Stimulated activated CD4-positive, alpha-beta T cell treated with anti-CD3 and anti-CD28 coated beads, Interleukin-12 subunit alpha, Interleukin-12 subunit beta, amount 100 ng/mL, for 4 hours (primary cell): ENCODE data around the gene GLP2R.

Experiments used
- DNase-seq: peaks from one replicate; pipeline ENCODE4 v3.0.0-alpha.2; 2020

The GLP2R gene

GRCh38 chr17:9859781-9860180, 34.1 kb downstream of the GLP2R start:
- no peak for DNase-seq

GRCh38 chr17:9860851-9861250, 35.1 kb downstream of the GLP2R start:
- DNase-seq, result no peak

- no peak for DNase-seq
Observed at GRCh38 chr17:9862220-9862619, 36.5 kb downstream of the GLP2R start.

GRCh38 chr17:9862949-9863348, 37.2 kb downstream of the GLP2R start:
- DNase-seq, result no peak

- no peak for DNase-seq
Observed at GRCh38 chr17:9865586-9865985, 39.9 kb downstream of the GLP2R start.

GRCh38 chr17:9868552-9868951, 42.8 kb downstream of the GLP2R start:
- DNase-seq, result no peak

- no peak for DNase-seq
Observed at GRCh38 chr17:9872852-9873251, 47.1 kb downstream of the GLP2R start.

GRCh38 chr17:9874722-9875121, 49.0 kb downstream of the GLP2R start:
- DNase-seq, result no peak

- no peak for DNase-seq
Observed at GRCh38 chr17:9875441-9875840, 49.7 kb downstream of the GLP2R start.

GRCh38 chr17:9878356-9878755, 52.6 kb downstream of the GLP2R start:
- DNase-seq, result no peak

- DNase-seq, result no peak
Observed at GRCh38 chr17:9878786-9879525, 53.2 kb downstream of the GLP2R start.

- no peak for DNase-seq
Observed at GRCh38 chr17:9880582-9880999, 54.9 kb downstream of the GLP2R start.

GRCh38 chr17:9883451-9883850, 57.7 kb downstream of the GLP2R start:
- DNase-seq, result no peak

GRCh38 chr17:9886141-9886930, 60.6 kb downstream of the GLP2R start:
- no peak for DNase-seq

GRCh38 chr17:9887508-9887907, 61.8 kb downstream of the GLP2R start:
- no peak for DNase-seq

GRCh38 chr17:9890124-9890523, 64.4 kb downstream of the GLP2R start:
- no peak for DNase-seq

- DNase-seq, result no peak
Observed at GRCh38 chr17:9893411-9894012, 67.8 kb downstream of the GLP2R start.

- DNase-seq, result no peak
Observed at GRCh38 chr17:9894231-9894630, 68.5 kb downstream of the GLP2R start.

GRCh38 chr17:9895923-9896322, 70.2 kb downstream of the GLP2R start:
- no peak for DNase-seq

GRCh38 chr17:9897372-9897968, 71.7 kb downstream of the GLP2R start:
- DNase-seq, result no peak

GRCh38 chr17:9898812-9899211, 73.1 kb downstream of the GLP2R start:
- no peak for DNase-seq

GRCh38 chr17:9899280-9900043, 73.7 kb downstream of the GLP2R start:
- no peak for DNase-seq
